Measurements from ENCODE around the gene BRME1. TPM values are rescaled to one million over a fixed set of nuclear protein-coding genes. Genes with fewer than 3 reads are reported as not detected.

The BRME1 gene
- total and polyA plus RNA-seq, 2 donors from 2014 or later: 1.5 to 1.8 TPM

- FAIRE-seq: no peak
- no peak for TF ChIP-seq CTCF (IDR thresholded peaks at IDR 0.05; ENCODE audit: borderline replicate concordance, extremely low read depth, insufficient read depth)
Measured at GRCh38 chr19:13892870-13893269, 13.0 kb downstream of the BRME1 start.

GRCh38 chr19:13890136-13890535 is 15.8 kb downstream of the BRME1 start:
- Histone ChIP-seq H3K9ac (ENCODE audit: low read length in 3 of 3) (no peak overlapping the region), H3K27me3 (ENCODE audit: control insufficient read depth, insufficient read depth, low read length) (no peaks in the 10 kb centered on the region), H3K4me1 (ENCODE audit: control insufficient read depth in 2 of 3, insufficient read depth in 2 of 3, low read depth in 1 of 3, low read length in 3 of 3) (no peaks in the 10 kb centered on the region), H3K27ac (ENCODE audit: low read depth in 2 of 2, low read length in 2 of 2) (no peak overlapping the region), H3K36me3 (ENCODE audit: control insufficient read depth in 2 of 3, insufficient read depth in 3 of 3, low read length in 3 of 3) (no peaks in the 10 kb centered on the region), H3K4me3 (ENCODE audit: low read length in 3 of 3) (no peak overlapping the region), H3K9me3 (ENCODE audit: control insufficient read depth in 2 of 3, insufficient read depth in 1 of 3, low read length in 3 of 3) (no peaks in the 10 kb centered on the region)
- FAIRE-seq: no peak
- no peak for TF ChIP-seq CTCF (IDR thresholded peaks at IDR 0.05; ENCODE audit: borderline replicate concordance, extremely low read depth, insufficient read depth)
- intact Hi-C loops (cut with DNase I): no loop called here
- DNase-seq: no peak

More at GRCh38 chr19:13892870-13893269, 13.0 kb downstream of the BRME1 start:
- Histone ChIP-seq H3K9ac (ENCODE audit: low read length in 3 of 3) (no peak overlapping the region), H3K36me3 (ENCODE audit: control insufficient read depth in 2 of 3, insufficient read depth in 3 of 3, low read length in 3 of 3) (no peaks in the 10 kb centered on the region), H3K9me3 (ENCODE audit: control insufficient read depth in 2 of 3, insufficient read depth in 1 of 3, low read length in 3 of 3) (no peaks in the 10 kb centered on the region), H3K27me3 (ENCODE audit: control insufficient read depth, insufficient read depth, low read length) (no peaks in the 10 kb centered on the region), H3K4me1 (ENCODE audit: control insufficient read depth in 2 of 3, insufficient read depth in 2 of 3, low read depth in 1 of 3, low read length in 3 of 3) (no peaks in the 10 kb centered on the region), H3K4me3 (ENCODE audit: low read length in 3 of 3) (no peak overlapping the region), H3K27ac (ENCODE audit: low read depth in 2 of 2, low read length in 2 of 2) (no peak overlapping the region)
- DNase-seq: no peak
- intact Hi-C loops (cut with DNase I): no loop called here

GRCh38 chr19:13888281-13888680 is 17.6 kb downstream of the BRME1 start:
- Histone ChIP-seq H3K36me3 (ENCODE audit: control insufficient read depth in 2 of 3, insufficient read depth in 3 of 3, low read length in 3 of 3) (no peaks in the 10 kb centered on the region), H3K27ac (ENCODE audit: low read depth in 2 of 2, low read length in 2 of 2) (no peak overlapping the region), H3K9ac (ENCODE audit: low read length in 3 of 3) (no peak overlapping the region), H3K4me3 (ENCODE audit: low read length in 3 of 3) (no peak overlapping the region), H3K9me3 (ENCODE audit: control insufficient read depth in 2 of 3, insufficient read depth in 1 of 3, low read length in 3 of 3) (no peaks in the 10 kb centered on the region), H3K4me1 (ENCODE audit: control insufficient read depth in 2 of 3, insufficient read depth in 2 of 3, low read depth in 1 of 3, low read length in 3 of 3) (no peaks in the 10 kb centered on the region), H3K27me3 (ENCODE audit: control insufficient read depth, insufficient read depth, low read length) (no peaks in the 10 kb centered on the region)
- TF ChIP-seq CTCF (IDR thresholded peaks at IDR 0.05; ENCODE audit: borderline replicate concordance, extremely low read depth, insufficient read depth): no peak
- DNase-seq (no peak), FAIRE-seq (no peak)
- intact Hi-C loops (cut with DNase I): loop anchor here (10.0 kb wide), 1 partner anchor 167 kb away; no protein-coding TSS in a partner anchor

DNA sequence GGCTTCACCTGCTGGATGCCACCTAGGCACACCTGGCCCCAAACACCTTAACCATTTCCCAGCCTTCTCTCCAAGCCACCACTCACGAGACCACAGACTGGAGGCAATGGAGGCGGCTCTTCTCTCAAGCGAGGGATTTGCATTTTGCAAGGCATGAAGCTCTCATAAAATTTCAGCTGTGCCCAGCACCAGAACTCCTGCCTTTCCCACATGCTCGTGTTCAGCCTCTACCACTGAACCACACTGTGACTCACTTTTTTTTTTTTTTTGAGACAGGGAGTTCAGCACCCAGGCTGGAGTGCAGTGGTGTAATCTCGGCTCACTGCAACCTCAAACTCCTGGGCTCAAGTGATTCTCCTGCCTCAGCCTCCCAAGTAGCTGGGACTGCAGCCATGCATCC is 18.4 kb downstream of the BRME1 start:
- intact Hi-C loops (cut with DNase I): loop anchor here (10.0 kb wide), 1 partner anchor 167 kb away; no protein-coding TSS in a partner anchor
- Histone ChIP-seq H3K27me3 (ENCODE audit: control insufficient read depth, insufficient read depth, low read length) (no peaks in the 10 kb centered on the region), H3K27ac (ENCODE audit: low read depth in 2 of 2, low read length in 2 of 2) (no peak overlapping the region), H3K9ac (ENCODE audit: low read length in 3 of 3) (no peak overlapping the region), H3K9me3 (ENCODE audit: control insufficient read depth in 2 of 3, insufficient read depth in 1 of 3, low read length in 3 of 3) (no peaks in the 10 kb centered on the region), H3K36me3 (ENCODE audit: control insufficient read depth in 2 of 3, insufficient read depth in 3 of 3, low read length in 3 of 3) (no peaks in the 10 kb centered on the region), H3K4me3 (ENCODE audit: low read length in 3 of 3) (no peak overlapping the region), H3K4me1 (ENCODE audit: control insufficient read depth in 2 of 3, insufficient read depth in 2 of 3, low read depth in 1 of 3, low read length in 3 of 3) (no peaks in the 10 kb centered on the region)
- DNase-seq (no peak), FAIRE-seq (no peak)
- TF ChIP-seq CTCF (IDR thresholded peaks at IDR 0.05; ENCODE audit: borderline replicate concordance, extremely low read depth, insufficient read depth): no peak
